Measurements from ENCODE around the gene C12orf57. TPM values are rescaled to one million over a fixed set of nuclear protein-coding genes. Genes with fewer than 3 reads are reported as not detected.
A peak's percentile ranks its signal among the peaks of the same experiment; 100 is the strongest.

Gene C12orf57
- total RNA-seq, 1 donor from 2014 or later: 558 TPM

DNA sequence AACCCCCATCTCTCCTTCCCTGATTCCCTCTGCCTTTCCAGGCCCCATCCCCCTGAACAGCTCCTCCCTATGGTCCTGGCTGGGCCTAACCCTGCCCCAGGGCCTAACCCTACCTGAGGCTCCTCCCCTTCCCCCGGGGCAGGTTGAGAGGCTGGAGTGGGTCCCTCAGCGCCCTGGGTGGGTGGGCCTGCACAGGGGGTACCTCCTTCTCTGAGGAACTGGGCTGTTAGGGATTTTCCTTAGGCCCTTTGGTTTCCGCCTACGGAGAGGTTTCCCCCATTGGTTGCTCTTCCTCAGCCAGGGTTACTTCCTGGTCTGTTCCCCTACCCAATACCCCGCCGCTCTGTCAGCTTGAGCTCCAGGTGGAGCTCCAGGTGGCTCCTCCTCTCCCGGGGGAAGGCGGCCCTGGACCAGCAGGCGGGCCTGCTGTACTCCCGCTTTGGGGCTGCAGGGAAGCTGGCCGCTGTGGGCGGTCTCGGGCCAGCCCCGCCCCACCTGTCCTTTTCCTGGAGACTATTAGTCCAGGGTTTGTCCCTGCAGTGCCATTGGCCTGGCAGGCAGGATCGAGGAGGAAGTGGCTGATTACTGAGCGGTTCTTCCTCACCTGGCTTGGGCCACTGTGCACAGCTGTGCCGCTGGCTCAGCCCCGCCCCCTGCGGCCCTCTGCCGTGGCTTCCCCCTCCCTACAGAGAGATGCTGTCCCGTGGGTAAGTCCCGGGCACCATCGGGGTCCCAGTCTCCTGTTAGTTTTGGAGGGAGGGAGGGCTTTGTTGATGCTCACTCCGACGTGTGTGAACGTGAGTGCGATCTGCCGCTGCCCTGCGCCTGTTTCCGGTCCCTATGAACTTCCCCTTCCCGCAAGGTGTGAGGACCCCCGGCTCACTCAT lies 2.5 kb downstream of the C12orf57 start:
- TF ChIP-seq, protein P1, sequence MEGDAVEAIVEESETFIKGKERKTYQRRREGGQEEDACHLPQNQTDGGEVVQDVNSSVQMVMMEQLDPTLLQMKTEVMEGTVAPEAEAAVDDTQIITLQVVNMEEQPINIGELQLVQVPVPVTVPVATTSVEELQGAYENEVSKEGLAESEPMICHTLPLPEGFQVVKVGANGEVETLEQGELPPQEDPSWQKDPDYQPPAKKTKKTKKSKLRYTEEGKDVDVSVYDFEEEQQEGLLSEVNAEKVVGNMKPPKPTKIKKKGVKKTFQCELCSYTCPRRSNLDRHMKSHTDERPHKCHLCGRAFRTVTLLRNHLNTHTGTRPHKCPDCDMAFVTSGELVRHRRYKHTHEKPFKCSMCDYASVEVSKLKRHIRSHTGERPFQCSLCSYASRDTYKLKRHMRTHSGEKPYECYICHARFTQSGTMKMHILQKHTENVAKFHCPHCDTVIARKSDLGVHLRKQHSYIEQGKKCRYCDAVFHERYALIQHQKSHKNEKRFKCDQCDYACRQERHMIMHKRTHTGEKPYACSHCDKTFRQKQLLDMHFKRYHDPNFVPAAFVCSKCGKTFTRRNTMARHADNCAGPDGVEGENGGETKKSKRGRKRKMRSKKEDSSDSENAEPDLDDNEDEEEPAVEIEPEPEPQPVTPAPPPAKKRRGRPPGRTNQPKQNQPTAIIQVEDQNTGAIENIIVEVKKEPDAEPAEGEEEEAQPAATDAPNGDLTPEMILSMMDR (IDR thresholded peaks at IDR 0.05): no peak
- Histone ChIP-seq H3K4me3 (peak overlapping the region; percentile 27 to 29), H3K27me3 (no peaks in the 10 kb centered on the region), H3K27ac (peak overlapping the region in 1 of 2 donors; percentile 41), H3K9me3 (no peaks in the 10 kb centered on the region), H3K36me3 (peaks cover 12 to 23% of the 10 kb centered on the region in 2 donors), H3K4me1 (peaks cover 0 to 19% of the 10 kb centered on the region in 2 donors)
- peak in 1 of 2 donors; percentile 76 for DNase-seq (ENCODE audit: low spot score in 2 of 2)
- intact Hi-C loops (cut with DNase I): loop anchor here (1.0 kb wide), 1 partner anchor 19 kb away; no protein-coding TSS in a partner anchor

DNA sequence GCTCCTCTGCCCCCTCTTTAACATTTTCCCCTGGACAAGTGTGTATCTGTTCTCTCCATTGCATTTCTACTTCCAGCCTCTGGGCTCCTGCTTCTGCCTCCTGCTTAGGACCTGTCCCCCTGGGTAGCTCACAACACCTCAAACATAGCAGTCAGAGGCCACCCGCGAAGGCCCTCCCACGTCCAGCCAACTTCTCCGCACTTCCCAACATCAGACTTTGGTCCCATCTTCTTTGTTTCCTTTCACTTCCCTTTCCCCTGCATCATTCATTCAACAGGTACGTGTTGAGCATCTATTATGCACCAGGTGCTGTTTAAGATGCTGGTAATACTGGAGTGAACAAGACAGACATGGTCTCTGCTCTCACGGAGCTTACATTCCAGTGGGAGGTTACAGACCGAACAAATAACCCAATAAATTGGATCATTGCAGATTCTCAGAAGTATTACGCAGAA lies 3.1 kb downstream of the C12orf57 start:
- peaks cover 6 to 16% of the 10 kb centered on the region in 2 donors for H3K36me3 ChIP-seq
- H3K9me3 ChIP-seq: no peaks in the 10 kb centered on the region
- DNase-seq (ENCODE audit: low spot score in 2 of 2): no peak
- H3K4me3 ChIP-seq: peak overlapping the region; percentile 27 to 29
- H3K27ac ChIP-seq: no peak overlapping the region
- H3K4me1 ChIP-seq: peaks cover 0 to 19% of the 10 kb centered on the region in 2 donors
- H3K27me3 ChIP-seq: no peaks in the 10 kb centered on the region
- intact Hi-C loops (cut with DNase I): loop anchor here (1.0 kb wide), 1 partner anchor 18 kb away; no protein-coding TSS in a partner anchor
- TF ChIP-seq, protein P1 (IDR thresholded peaks at IDR 0.05): no peak

DNA sequence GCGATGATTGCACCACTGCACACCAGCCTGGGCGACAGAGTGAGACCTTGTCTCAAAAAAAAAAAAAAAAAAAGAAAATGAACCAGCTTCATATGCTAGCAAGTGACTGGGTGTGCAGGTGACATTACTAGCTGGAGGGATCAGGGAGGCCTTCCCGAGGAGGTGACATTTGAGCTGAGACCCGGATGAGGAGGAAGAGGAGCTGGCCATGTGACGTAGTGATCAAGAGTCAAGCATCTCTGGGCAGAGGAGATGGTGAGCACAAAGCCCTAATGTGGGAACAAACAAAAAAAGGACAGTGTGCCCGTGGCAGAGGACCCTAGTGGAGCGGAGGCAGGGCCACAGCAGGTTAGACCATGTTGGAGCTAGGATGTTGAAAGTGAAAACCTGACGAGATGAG lies 3.8 kb downstream of the C12orf57 start:
- no peak overlapping the region for H3K27ac ChIP-seq
- TF ChIP-seq, protein P1 (IDR thresholded peaks at IDR 0.05): no peak
- peaks cover 0 to 17% of the 10 kb centered on the region in 2 donors for H3K4me1 ChIP-seq
- no peak overlapping the region for H3K4me3 ChIP-seq
- no peaks in the 10 kb centered on the region for H3K27me3 ChIP-seq
- intact Hi-C loops (cut with DNase I): no loop called here
- peaks cover 6 to 15% of the 10 kb centered on the region in 2 donors for H3K36me3 ChIP-seq
- no peaks in the 10 kb centered on the region for H3K9me3 ChIP-seq
- no peak for DNase-seq (ENCODE audit: low spot score in 2 of 2)

DNA sequence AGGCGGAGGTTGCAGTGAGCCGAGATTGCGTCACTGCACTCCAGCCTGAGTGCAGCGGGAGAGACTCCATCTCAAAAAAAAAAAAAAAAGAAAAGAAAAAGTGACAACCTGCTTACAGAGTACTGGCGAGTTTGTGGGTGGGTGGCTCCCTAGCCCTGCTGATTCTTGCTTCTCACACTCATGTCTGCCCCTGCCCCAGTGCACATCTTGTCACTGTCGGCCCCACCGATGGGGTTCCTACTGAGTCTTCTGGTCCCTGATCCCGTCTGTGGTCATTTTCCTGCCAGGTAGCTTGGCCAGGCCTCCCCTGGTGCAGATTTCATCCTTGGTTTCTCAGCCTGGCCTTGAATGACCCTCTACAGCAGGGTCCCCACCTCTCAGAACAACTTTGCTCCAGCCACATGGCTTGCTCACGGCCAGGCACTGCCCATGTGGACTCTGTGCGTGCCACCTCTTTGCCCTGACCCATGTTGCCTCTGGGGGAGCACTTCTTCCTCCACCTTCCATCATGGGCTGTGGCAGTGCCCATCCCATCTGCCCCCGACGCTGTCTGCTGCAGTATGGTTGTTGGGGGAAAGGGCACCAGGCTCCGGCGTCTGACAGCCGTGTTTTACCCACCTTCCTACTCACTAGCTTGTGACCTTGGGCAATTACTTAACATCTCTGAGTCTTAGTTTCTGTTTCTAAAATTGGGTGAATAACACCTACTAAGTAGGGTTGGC lies 5.2 kb downstream of the C12orf57 start:
- no peak for DNase-seq (ENCODE audit: low spot score in 2 of 2)
- Histone ChIP-seq H3K27me3 (no peaks in the 10 kb centered on the region), H3K36me3 (peaks cover 6 to 15% of the 10 kb centered on the region in 2 donors), H3K4me3 (no peak overlapping the region), H3K4me1 (peaks cover 0 to 11% of the 10 kb centered on the region in 2 donors), H3K27ac (no peak overlapping the region), H3K9me3 (no peaks in the 10 kb centered on the region)
- intact Hi-C loops (cut with DNase I): no loop called here
- TF ChIP-seq, protein P1 (IDR thresholded peaks at IDR 0.05): no peak

DNA sequence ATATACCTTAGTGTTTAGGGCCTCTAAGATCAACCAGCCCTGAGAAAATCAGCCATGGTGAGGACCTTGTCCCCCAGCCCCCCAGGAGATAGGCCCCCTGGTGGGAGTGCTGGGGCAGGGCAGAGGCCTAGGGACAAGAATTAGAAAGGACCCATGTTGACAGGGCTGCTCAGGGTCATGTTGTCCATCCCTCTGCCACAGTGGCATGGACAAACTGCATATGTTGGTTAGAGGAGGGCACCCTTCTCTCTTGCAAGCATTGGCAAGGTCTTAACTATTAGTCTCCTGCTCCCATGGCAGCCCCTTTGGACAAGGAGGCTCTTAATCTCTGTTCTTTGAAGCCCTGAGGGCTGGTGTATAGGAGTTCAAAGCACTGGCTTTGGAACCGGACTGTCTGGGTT lies 6.6 kb downstream of the C12orf57 start:
- peaks cover 0 to 3% of the 10 kb centered on the region in 2 donors for H3K4me1 ChIP-seq
- H3K9me3 ChIP-seq: no peaks in the 10 kb centered on the region
- TF ChIP-seq, protein P1 (IDR thresholded peaks at IDR 0.05): no peak
- intact Hi-C loops (cut with DNase I): no loop called here
- H3K27me3 ChIP-seq: no peaks in the 10 kb centered on the region
- no peak overlapping the region for H3K27ac ChIP-seq
- H3K4me3 ChIP-seq: no peak overlapping the region
- peaks cover 6 to 14% of the 10 kb centered on the region in 2 donors for H3K36me3 ChIP-seq
- DNase-seq (ENCODE audit: low spot score in 2 of 2): no peak

All from ascending aorta (tissue), 2 donors.